Mucosa of descending colon (tissue), 3 donors: ENCODE results near the gene GCNA. TPM values are rescaled to one million over a fixed set of nuclear protein-coding genes. Genes with fewer than 3 reads are reported as not detected.

Experiments
- ATAC-seq: fragments of 200-7000 bp; cut with Tn5 transposase; one replicate; pipeline ENCODE4 v1.9.1; 2020; ENCODE audit warnings: mild to moderate bottlenecking, moderate library complexity
- DNase-seq, 3 donors: peaks; one replicate each; pipeline ENCODE4 v3.0.0-alpha.2; 2020
- H3K36me3 ChIP-seq: fragments of 200-600 bp; one replicate; pipeline ENCODE4 v1.8.0; 2021; ENCODE audit warnings: low read depth, mild to moderate bottlenecking
- H3K4me1 ChIP-seq: fragments of 200-600 bp; one replicate; pipeline ENCODE4 v1.8.0; 2021; ENCODE audit warnings: low read depth, mild to moderate bottlenecking
- H3K4me3 ChIP-seq: fragments of 200-600 bp; one replicate; pipeline ENCODE4 v1.8.0; 2021; ENCODE audit warnings: mild to moderate bottlenecking
- H3K9me3 ChIP-seq: fragments of 200-600 bp; one replicate; pipeline ENCODE4 v1.8.0; 2021; ENCODE audit warnings: mild to moderate bottlenecking
- CTCF ChIP-seq: fragments of 200-600 bp; IDR thresholded peaks from one replicate; pipeline ENCODE4 v1.8.0; 2022; ENCODE audit warnings: antibody characterized with exemption, mild to moderate bottlenecking
- intact Hi-C, 2 donors: fragments of 100-400 bp; cut with DNase I in 1 of 2; cut with micrococcal nuclease in 1 of 2; formaldehyde crosslinking; loops; one replicate each; pipeline versions ENCODE4 v1.11.0 to v1.11.1; 2022; cut with DNase I, micrococcal nuclease
- total RNA-seq, 3 donors: library from RNA; stranded (reverse); fragmentation: NEBNext Ultra II Directional in 2 of 3; extraction: Animal tissue kit (Norgen Biotek cat#: 25700) in 2 of 3; gene quantifications; one replicate each; pipeline versions ENCODE4 v1.2.1 to v1.2.4, GENCODE V29; 2021 to 2023
- donor health status: DM: no; HTN: no; CAD: no; lungs with moderate emphysema.
- donor health status: DM: no; HTN: no; CAD: no.
- donor health status: DM: no; HTN: yes; CAD: no.

The GCNA gene
- total RNA-seq, 3 donors from 2014 or later: 1.2 to 2.0 (median 1.5) TPM

- H3K4me1 ChIP-seq: no peaks in the 10 kb centered on the region
- H3K36me3 ChIP-seq: no peaks in the 10 kb centered on the region
- DNase-seq: peak; percentile 49 to 64 (median 50)
- H3K4me3 ChIP-seq: peak overlapping the region; percentile 48
- no peak for TF ChIP-seq CTCF
- ATAC-seq: peak; percentile 34
- H3K9me3 ChIP-seq: no peaks in the 10 kb centered on the region
- intact Hi-C loops: no loop called here
Observed at GRCh38 chrX:71533851-71534561, 44.2 kb upstream of the GCNA start.

- H3K9me3 ChIP-seq: no peaks in the 10 kb centered on the region
- intact Hi-C loops: no loop called here
- TF ChIP-seq CTCF: no peak
- no peak overlapping the region for H3K4me3 ChIP-seq
- ATAC-seq (no peak), DNase-seq (no peak)
- no peaks in the 10 kb centered on the region for H3K36me3 ChIP-seq
- H3K4me1 ChIP-seq: no peaks in the 10 kb centered on the region
Observed at GRCh38 chrX:71534773-71535544, 43.3 kb upstream of the GCNA start.

GRCh38 chrX:71536285-71536684, 42.0 kb upstream of the GCNA start:
- H3K9me3 ChIP-seq: no peaks in the 10 kb centered on the region
- no peak overlapping the region for H3K4me3 ChIP-seq
- no peak for TF ChIP-seq CTCF
- DNase-seq: no peak
- ATAC-seq: no peak
- H3K4me1 ChIP-seq: no peaks in the 10 kb centered on the region
- intact Hi-C loops: no loop called here
- no peaks in the 10 kb centered on the region for H3K36me3 ChIP-seq

GRCh38 chrX:71537743-71538142, 40.5 kb upstream of the GCNA start:
- no peak for TF ChIP-seq CTCF
- DNase-seq: no peak
- H3K36me3 ChIP-seq: no peaks in the 10 kb centered on the region
- H3K4me1 ChIP-seq: peaks cover 5% of the 10 kb centered on the region
- no peak for ATAC-seq
- H3K9me3 ChIP-seq: no peaks in the 10 kb centered on the region
- intact Hi-C loops: no loop called here
- H3K4me3 ChIP-seq: no peak overlapping the region

GRCh38 chrX:71540801-71541200, 37.4 kb upstream of the GCNA start:
- no peak for DNase-seq
- H3K4me1 ChIP-seq: peaks cover 5% of the 10 kb centered on the region
- H3K9me3 ChIP-seq: no peaks in the 10 kb centered on the region
- TF ChIP-seq CTCF: no peak
- intact Hi-C loops: no loop called here
- H3K4me3 ChIP-seq: no peak overlapping the region
- H3K36me3 ChIP-seq: no peaks in the 10 kb centered on the region
- peak; percentile 54 for ATAC-seq
